CD4-positive, alpha-beta T cell treated with Interleukin-12 subunit alpha and Interleukin-12 subunit beta, for 1 hour (primary cell): ENCODE measurements around the gene G0S2.

Experiments used
- DNase-seq: peaks from one replicate; pipeline ENCODE4 v3.0.0-alpha.2; 2020

Gene G0S2

GRCh38 chr1:209648931-209649776 is 26.1 kb upstream of the G0S2 start:
- no peak for DNase-seq

GRCh38 chr1:209650454-209650853 is 24.8 kb upstream of the G0S2 start:
- DNase-seq = no peak

DNA sequence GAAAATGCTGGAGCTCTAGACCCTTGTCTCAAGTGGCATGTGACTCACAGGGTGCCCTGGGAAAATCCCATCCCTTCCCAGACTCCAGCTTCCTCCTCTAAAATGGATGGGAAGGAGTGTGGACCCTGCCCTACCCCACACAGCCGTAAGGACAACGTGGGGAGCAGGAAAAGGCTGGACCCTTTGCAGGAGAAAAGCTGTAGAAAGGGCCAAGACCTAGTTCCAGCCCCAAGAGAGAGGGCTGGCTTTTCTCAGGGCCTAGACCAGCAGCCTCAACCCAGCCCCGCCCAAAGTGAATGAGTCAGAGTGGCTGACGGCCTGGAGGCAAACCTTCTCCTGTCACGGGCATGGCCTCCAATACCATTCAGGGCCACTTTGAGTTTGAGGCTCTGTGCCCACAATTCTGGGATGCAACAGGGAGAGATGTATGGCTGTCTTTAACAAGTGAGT is 24.0 kb upstream of the G0S2 start:
- peak; percentile 49 for DNase-seq

- DNase-seq = no peak
Measured at GRCh38 chr1:209652121-209652735, 23.0 kb upstream of the G0S2 start, which contains the start of gene LAMB3. Gene LAMB3, minus strand, starts transcription at chr1:209652425. Its CDS starts 1,481 bp downstream, at chr1:209650944.

DNA sequence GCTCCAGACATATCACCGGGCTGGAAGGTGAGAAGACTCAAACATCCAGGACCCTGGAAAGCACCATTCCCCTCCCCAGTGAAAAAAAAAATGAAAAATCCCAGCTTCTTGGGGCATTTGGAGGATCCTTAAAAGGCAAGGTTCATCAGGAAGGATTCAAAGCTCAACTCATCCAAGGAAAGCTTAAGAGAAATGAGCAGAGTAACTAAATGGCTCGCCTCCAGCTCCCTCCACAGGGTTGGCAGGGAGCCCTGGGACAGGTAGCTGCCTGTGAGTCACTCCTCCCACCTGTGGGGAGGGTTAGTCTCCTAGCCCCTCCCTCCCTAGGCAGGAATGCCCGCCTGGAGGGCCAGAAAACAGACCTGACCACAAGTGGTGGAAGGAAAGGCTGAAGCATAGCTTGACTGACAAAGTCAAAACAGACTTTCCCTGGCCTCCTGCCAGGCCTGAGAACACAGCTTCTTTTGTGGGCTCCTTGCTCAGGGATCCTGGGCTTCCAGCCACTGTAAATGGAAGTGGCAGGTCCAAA is 22.3 kb upstream of the G0S2 start:
- peak; percentile 25 for DNase-seq

DNA sequence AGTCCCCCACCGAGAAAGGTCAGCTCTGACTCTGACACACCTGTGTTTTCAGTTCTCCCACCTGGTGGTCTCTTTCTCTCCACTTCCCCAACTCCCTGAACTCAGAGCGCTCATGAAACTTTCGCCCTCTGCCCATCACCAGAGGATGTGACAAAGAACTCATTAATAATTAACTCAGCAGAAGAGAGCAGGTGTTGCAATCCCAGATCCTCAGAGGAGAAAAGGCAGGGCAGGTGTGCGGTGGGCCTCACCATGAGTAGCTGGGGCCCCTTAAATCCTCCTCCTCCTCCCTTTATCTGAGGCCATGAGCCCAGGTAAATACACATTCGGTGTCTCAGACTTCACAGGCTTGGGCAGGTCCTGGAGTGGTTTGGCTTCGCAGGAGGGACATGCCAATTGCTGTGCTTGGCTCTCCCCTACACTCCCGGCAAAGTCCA is 21.3 kb upstream of the G0S2 start:
- no peak for DNase-seq

DNA sequence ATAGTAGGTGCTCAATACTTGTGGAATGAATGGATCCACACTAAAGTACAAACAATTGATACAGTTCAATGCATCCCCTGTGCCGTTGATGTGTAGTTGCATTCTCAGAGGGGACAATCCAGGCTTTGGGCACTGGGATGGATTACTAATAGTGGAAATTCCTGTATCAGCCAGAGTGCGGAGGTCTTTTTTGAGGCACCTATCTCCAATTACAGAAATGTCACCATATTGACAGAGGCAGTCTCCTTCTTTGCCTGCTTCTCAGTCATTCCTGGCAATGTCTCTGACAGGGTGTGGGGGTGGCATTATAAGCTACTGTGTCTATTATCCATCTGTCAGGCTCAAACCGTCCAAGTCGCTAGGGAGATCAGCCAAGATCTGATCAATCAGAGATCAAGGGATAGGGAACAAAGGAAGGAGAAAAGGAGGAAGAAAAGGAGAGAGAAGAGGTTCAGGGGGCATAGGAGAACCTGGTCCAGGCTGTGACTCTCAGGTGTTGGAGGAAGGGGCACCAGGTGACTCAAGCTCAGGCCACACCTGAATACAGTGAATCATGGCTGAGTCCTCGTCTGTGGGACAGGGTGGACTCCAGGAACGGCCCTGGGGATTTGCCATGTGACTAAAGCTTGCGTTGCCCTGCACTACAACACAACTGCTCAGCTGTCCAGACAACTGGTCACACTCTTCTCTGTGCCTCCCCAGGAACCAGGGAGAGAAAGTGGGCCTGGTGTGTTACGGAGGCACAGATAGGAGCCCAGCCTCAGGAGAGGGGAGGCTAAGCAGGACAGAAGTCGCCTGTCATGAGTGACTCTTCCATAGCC is 19.6 kb upstream of the G0S2 start:
- no peak for DNase-seq

- DNase-seq = no peak
Measured at GRCh38 chr1:209657140-209657879, 17.9 kb upstream of the G0S2 start.

- no peak for DNase-seq
Measured at GRCh38 chr1:209657918-209658317, 17.3 kb upstream of the G0S2 start.

DNA sequence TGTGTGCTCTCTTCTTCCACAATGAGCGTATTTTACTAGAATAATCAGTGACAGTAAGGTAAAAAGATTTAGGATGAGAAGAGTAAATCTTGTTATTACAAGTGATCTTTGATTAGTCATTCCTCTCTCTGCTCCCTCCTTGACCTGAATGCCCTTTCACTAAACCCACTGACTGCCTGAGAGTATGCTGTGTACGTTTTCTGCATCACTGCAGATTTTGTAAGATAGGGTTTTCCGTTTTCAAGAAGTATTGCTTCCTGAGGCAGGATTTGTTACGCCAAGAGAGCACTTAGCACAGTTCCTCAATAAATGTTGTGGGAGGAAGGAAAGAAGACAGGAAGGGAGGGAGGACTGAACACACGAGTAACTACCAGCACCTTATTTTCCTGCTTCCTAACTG is 15.3 kb upstream of the G0S2 start:
- DNase-seq = no peak

- no peak for DNase-seq
Measured at GRCh38 chr1:209661071-209661470, 14.1 kb upstream of the G0S2 start.

DNA sequence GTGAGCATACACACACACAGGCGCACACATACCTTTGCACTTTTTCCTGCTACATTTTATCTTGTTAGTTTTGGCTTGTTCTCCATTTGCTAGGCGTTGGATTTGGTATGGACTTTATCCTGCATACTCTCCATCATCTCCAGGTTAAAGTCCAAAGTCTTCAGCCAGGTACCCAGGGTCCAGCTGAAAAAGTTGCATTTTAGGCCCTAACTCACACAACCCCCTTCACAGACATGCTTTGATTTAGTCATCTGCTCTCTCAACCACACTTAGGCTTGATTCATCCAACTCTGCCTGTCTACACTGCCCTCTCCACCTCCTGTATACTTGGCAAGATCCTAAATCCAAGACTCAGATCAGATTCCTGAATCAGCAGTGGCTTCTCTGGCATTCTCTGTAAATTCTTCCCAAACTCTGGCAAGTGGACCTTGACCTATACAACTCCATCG is 12.3 kb upstream of the G0S2 start:
- DNase-seq = no peak

DNA sequence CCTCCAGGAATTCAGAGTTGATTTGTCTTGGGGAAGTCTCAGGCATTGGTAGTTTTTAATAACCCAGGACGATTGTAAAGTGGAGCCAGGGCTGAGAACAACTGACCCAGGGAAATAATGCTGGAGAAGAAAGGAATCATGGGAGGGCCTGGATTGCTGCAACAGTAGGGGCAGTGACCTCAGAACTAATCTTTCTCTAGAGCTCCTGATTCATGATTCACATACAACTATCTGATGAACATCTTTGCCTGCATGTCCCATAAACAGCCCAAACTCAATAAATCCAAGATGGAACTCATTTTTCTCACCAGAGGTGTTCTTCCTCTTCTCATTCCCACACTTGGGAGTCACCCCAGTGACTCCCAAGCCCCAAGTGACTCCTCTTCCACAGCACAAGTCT is 8.1 kb upstream of the G0S2 start:
- no peak for DNase-seq

- DNase-seq = no peak
Measured at GRCh38 chr1:209667708-209668107, 7.5 kb upstream of the G0S2 start.

DNA sequence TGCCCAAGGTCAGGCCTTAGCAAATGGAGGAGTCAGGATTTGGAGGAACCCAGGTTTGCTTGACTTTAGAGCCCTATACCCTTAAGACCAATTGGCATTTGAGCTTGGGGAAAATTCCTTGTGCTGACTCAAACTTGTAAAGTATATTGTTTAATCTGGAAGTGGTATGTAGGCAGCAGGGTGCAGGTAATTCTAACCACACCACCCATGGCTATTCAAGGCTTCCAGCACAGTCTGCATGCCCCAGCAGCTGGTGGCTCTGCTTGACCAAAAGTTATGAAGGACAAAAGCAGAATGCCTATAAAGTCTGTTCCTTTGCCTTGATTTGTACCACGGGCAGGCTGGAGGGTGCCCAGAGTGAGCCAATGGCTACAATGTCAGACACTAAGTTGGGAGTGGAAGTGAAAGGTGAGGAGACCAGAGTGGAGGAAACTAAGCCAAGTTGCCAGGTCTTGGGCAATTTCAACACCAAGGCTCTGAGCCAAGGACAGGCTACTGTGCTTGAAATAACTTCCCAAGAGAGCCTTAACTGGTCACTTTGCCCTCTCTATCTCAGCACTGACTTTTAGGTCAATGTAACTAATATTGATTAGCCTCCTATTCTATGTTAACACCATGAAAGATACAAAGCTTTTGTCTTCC is 4.7 kb upstream of the G0S2 start:
- DNase-seq = no peak

- peak; percentile 59 for DNase-seq
Measured at GRCh38 chr1:209672705-209673630, 2.2 kb upstream of the G0S2 start.

DNA sequence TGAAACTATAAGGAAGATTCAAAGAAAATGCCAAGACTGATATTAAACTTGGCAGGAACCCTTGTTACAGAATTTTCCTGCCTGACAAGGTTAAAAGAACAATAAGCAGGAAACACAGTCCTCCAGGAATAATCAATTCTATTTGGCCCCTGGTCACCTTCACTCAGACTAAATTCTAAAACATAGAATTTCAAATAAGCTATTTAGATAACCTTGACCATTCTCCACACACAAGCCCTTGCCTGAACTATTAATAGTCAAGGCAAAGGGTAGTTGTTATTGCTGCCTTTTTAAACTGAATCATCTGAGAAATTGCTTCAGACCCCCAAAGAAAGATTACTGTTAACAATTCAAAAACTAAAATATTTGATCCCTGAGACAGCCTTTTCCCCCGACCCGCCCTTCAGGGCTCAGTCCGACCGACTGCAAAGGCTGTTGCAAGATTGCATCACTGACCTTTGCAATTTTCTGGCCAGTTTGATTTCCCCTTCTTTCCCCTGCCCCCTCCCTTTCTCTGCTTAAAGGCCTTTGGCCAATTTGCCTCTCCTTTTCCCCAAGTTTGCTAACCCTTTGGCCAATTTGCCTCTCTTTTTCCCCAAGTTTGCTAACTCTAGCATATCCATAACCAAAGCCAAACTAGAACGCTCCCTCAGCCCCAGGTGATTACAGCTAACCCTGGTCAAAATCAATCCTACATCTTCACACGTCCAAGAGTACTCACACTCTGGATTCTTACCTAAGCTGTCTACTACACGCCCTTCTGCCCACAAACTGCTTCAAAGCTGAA is 1.4 kb upstream of the G0S2 start:
- DNase-seq = no peak

GRCh38 chr1:209675565-209676154 is 448 bp downstream of the G0S2 start:
- no peak for DNase-seq

- DNase-seq = no peak
Measured at GRCh38 chr1:209678981-209679539, 3.8 kb downstream of the G0S2 start.
